Amygdala (tissue), 56 donors: ENCODE results near the gene PNPLA7.

Experiments used
- DNase-seq, 56 donors: peaks; one replicate each; lab custom pipeline; 2025; lab: John Stamatoyannopoulos, UW

The PNPLA7 gene

GRCh38 chr9:137499858-137500661, 50.1 kb downstream of the PNPLA7 start:
- no peak for DNase-seq

GRCh38 chr9:137499416-137499815, 50.8 kb downstream of the PNPLA7 start:
- DNase-seq: no peak

- DNase-seq: no peak
Measured at GRCh38 chr9:137498720-137499150, 51.5 kb downstream of the PNPLA7 start.

- DNase-seq: peak in 8 of 56 donors; percentile 3 to 36 (median 24)
Measured at GRCh38 chr9:137497921-137498719, 52.1 kb downstream of the PNPLA7 start.

GRCh38 chr9:137496601-137497375, 53.4 kb downstream of the PNPLA7 start:
- no peak for DNase-seq

- no peak for DNase-seq
Measured at GRCh38 chr9:137494550-137495351, 55.5 kb downstream of the PNPLA7 start.

GRCh38 chr9:137494104-137494544, 56.1 kb downstream of the PNPLA7 start:
- DNase-seq: no peak

- DNase-seq: peak in 1 of 56 donors; percentile 25
Measured at GRCh38 chr9:137493364-137494103, 56.7 kb downstream of the PNPLA7 start.

- peak in 1 of 56 donors; percentile 64 for DNase-seq
Measured at GRCh38 chr9:137492464-137493363, 57.5 kb downstream of the PNPLA7 start.

- DNase-seq: no peak
Measured at GRCh38 chr9:137491735-137492432, 58.3 kb downstream of the PNPLA7 start.

- no peak for DNase-seq
Measured at GRCh38 chr9:137490532-137491186, 59.5 kb downstream of the PNPLA7 start.

- DNase-seq: no peak
Measured at GRCh38 chr9:137488906-137489305, 61.3 kb downstream of the PNPLA7 start.

GRCh38 chr9:137488327-137488653, 61.9 kb downstream of the PNPLA7 start:
- no peak for DNase-seq

GRCh38 chr9:137487454-137488326, 62.5 kb downstream of the PNPLA7 start:
- DNase-seq: no peak

- DNase-seq: no peak
Measured at GRCh38 chr9:137486545-137487453, 63.4 kb downstream of the PNPLA7 start.
